ENCODE measurements around the gene FAM237A. TPM values are rescaled to one million over a fixed set of nuclear protein-coding genes. Genes with fewer than 3 reads are reported as not detected.

FAM237A gene
- polyA plus RNA-seq, 1 of the 3 experiments (the other 2 are of a cell fraction) = not detected

DNA sequence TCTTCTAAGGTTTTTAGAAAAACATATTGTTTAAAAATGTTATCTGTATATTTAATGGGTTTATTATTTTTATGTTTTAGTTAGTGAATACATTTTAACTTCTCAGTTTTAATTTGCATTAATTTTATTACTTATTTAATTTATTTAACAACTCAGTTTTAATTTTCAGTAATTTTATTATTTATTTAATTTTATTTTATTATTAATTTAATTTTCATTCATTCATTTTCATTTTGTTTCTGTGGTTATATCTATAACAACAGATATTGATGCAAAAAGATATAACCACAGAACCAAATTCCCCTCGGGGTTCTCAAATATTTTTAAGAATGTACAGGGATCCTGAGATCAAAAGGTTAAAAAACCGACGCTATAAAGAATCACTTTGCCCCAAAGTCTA, 23.0 kb downstream of the FAM237A start:
- H3K79me2 ChIP-seq (ENCODE audit: insufficient read depth) = no peaks in the 10 kb centered on the region
- H3F3A ChIP-seq (replicated peaks; ENCODE audit: insufficient read depth) = no peaks in the 10 kb centered on the region
- H3K4me1 ChIP-seq (ENCODE audit: control insufficient read depth in 1 of 2, insufficient read depth in 2 of 2, low read depth in 1 of 2, low read length in 1 of 2) = no peaks in the 10 kb centered on the region
- H3K9ac ChIP-seq = no peak overlapping the region
- 52% methylated on average over 3 of the region's 3 CpGs for WGBS (ENCODE audit: low lambda C conversion rate)
- H3K9me2 ChIP-seq = no peaks in the 10 kb centered on the region
- no peaks in the 10 kb centered on the region for H3K27me3 ChIP-seq (ENCODE audit: insufficient read depth)
- H3K27ac ChIP-seq (ENCODE audit: low read depth in 2 of 2, low read length in 1 of 2) = no peak overlapping the region
- TF ChIP-seq EP300 (IDR thresholded peaks at IDR 0.05; ENCODE audit: borderline replicate concordance in 1 of 2, low read depth in 1 of 2, low read length in 1 of 2) (no peak), POLR2AphosphoS5 (IDR thresholded peaks at IDR 0.05; ENCODE audit: low read depth, low read length) (no peak), RFX5 (IDR thresholded peaks at IDR 0.05; ENCODE audit: low read length) (no peak)
- TF ChIP-seq, protein P1, sequence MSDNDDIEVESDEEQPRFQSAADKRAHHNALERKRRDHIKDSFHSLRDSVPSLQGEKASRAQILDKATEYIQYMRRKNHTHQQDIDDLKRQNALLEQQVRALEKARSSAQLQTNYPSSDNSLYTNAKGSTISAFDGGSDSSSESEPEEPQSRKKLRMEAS (IDR thresholded peaks at IDR 0.05; ENCODE audit: low read depth) = no peak
- ChIA-PET CTCF (no interaction called here), POLR2A (no interaction called here)
- H2AFZ ChIP-seq (ENCODE audit: low read depth) = no peak overlapping the region
- H3K4me2 ChIP-seq = no peak overlapping the region
- no peak for DNase-seq
- no peaks in the 10 kb centered on the region for H4K20me1 ChIP-seq (ENCODE audit: insufficient read depth)
- H3K36me3 ChIP-seq (replicated peaks in 1 of 2; ENCODE audit: control insufficient read depth in 1 of 2, insufficient read depth in 2 of 2, low read length in 1 of 2) = no peaks in the 10 kb centered on the region
- no peaks in the 10 kb centered on the region for H3K9me3 ChIP-seq
- no peak overlapping the region for H3K4me3 ChIP-seq (ENCODE audit: low read depth in 2 of 2, low read length in 1 of 2)

DNA sequence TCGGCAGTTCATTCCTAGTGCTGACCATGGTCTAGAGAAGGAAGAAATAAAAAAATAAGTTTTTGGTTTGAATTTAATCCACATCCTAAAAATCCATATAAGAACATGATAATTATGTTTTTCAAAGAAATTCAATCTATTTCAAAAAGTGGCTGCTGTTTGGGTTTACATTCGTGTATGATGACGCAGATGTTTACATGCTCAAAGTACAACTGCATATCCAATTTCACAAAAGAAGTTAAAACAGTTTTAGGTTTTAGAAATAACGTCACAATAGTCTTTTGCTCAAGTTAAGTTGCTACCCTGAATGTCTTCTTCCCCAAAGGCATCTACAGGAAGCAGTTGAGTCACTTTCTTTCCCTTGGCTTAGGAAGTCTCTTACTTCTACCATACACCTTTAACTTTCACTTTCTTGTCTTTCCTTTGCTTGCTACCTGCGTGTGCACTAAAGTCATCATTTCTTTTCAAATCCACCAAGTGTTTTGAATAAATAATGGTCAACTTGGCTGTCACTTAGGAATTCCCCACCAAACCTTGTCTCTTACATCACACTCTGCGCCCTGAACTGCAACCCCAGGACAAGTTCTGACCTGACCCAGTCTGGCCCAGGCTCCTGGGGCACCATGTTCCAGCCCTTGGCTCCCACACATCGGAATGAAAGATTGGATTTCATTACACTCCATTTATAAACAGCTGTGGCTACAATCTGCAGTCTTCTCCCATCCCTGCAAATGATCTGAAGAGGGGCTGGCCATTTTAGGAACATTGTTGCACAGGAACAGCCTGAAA, 28.4 kb downstream of the FAM237A start:
- POLR2A ChIA-PET = no interaction called here

More for the DNA sequence above, 28.4 kb downstream of the FAM237A start:
- Histone ChIP-seq H4K20me1 (ENCODE audit: insufficient read depth) (no peaks in the 10 kb centered on the region), H3K79me2 (ENCODE audit: insufficient read depth) (no peaks in the 10 kb centered on the region), H3K9me3 (no peaks in the 10 kb centered on the region), H3K4me3 (ENCODE audit: low read depth in 2 of 2, low read length in 1 of 2) (no peak overlapping the region), H3K4me2 (no peak overlapping the region; the same call in 1 of the 2 replicates), H3K27ac (ENCODE audit: low read depth in 2 of 2, low read length in 1 of 2) (no peak overlapping the region), H3F3A (replicated peaks; ENCODE audit: insufficient read depth) (no peaks in the 10 kb centered on the region), H3K36me3 (replicated peaks in 1 of 2; ENCODE audit: control insufficient read depth in 1 of 2, insufficient read depth in 2 of 2, low read length in 1 of 2) (no peaks in the 10 kb centered on the region), H3K27me3 (ENCODE audit: insufficient read depth) (no peaks in the 10 kb centered on the region), H3K9ac (no peak overlapping the region), H3K4me1 (ENCODE audit: control insufficient read depth in 1 of 2, insufficient read depth in 2 of 2, low read depth in 1 of 2, low read length in 1 of 2) (no peaks in the 10 kb centered on the region), H3K9me2 (no peaks in the 10 kb centered on the region), H2AFZ (ENCODE audit: low read depth) (no peak overlapping the region)
- CTCF ChIA-PET = interaction anchor here (0.9 kb wide), 1 partner anchor 11 kb away, joined by 3 read pairs; no protein-coding TSS in a partner anchor
- no peak for DNase-seq
- 44% methylated on average over 7 of the region's 7 CpGs for WGBS (ENCODE audit: low lambda C conversion rate)
- TF ChIP-seq, protein P2, sequence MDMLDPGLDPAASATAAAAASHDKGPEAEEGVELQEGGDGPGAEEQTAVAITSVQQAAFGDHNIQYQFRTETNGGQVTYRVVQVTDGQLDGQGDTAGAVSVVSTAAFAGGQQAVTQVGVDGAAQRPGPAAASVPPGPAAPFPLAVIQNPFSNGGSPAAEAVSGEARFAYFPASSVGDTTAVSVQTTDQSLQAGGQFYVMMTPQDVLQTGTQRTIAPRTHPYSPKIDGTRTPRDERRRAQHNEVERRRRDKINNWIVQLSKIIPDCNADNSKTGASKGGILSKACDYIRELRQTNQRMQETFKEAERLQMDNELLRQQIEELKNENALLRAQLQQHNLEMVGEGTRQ (IDR thresholded peaks at IDR 0.05; ENCODE audit: borderline replicate concordance, low read depth, low read length) = no peak
- no peak for TF ChIP-seq MEF2A (IDR thresholded peaks at IDR 0.05; ENCODE audit: borderline replicate concordance, low read depth)
- no peak for TF ChIP-seq NRF1 (IDR thresholded peaks at IDR 0.05; ENCODE audit: low read depth, low read length)
- no peak for TF ChIP-seq RCOR1 (IDR thresholded peaks at IDR 0.05; ENCODE audit: low read length)
- TF ChIP-seq EZH2phosphoT487 (IDR thresholded peaks at IDR 0.05; ENCODE audit: borderline replicate concordance, low read depth) = no peak
- no peak for TF ChIP-seq YY1 (IDR thresholded peaks at IDR 0.05; ENCODE audit: low read depth)
- TF ChIP-seq, protein P3, sequence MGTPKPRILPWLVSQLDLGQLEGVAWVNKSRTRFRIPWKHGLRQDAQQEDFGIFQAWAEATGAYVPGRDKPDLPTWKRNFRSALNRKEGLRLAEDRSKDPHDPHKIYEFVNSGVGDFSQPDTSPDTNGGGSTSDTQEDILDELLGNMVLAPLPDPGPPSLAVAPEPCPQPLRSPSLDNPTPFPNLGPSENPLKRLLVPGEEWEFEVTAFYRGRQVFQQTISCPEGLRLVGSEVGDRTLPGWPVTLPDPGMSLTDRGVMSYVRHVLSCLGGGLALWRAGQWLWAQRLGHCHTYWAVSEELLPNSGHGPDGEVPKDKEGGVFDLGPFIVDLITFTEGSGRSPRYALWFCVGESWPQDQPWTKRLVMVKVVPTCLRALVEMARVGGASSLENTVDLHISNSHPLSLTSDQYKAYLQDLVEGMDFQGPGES (IDR thresholded peaks at IDR 0.05; ENCODE audit: low read depth, low read length) = no peak
- TF ChIP-seq GABPA (IDR thresholded peaks at IDR 0.05; ENCODE audit: low read depth) = no peak
- TF ChIP-seq RXRA (IDR thresholded peaks at IDR 0.05; ENCODE audit: borderline replicate concordance, low read depth) = no peak
- TF ChIP-seq FOXM1 (IDR thresholded peaks at IDR 0.05; ENCODE audit: low read depth) = no peak
- TF ChIP-seq ELF1 (IDR thresholded peaks at IDR 0.05) = no peak
- TF ChIP-seq MXI1 (IDR thresholded peaks at IDR 0.05; ENCODE audit: low read depth, low read length) = no peak
- no peak for TF ChIP-seq JUND (IDR thresholded peaks at IDR 0.05)
- TF ChIP-seq, protein P4, sequence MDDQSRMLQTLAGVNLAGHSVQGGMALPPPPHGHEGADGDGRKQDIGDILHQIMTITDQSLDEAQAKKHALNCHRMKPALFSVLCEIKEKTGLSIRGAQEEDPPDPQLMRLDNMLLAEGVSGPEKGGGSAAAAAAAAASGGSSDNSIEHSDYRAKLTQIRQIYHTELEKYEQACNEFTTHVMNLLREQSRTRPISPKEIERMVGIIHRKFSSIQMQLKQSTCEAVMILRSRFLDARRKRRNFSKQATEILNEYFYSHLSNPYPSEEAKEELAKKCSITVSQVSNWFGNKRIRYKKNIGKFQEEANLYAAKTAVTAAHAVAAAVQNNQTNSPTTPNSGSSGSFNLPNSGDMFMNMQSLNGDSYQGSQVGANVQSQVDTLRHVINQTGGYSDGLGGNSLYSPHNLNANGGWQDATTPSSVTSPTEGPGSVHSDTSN (IDR thresholded peaks at IDR 0.05) = no peak

All from SK-N-SH (cell line).